Panc1 (cell line): ENCODE data around the gene GON4L.
"Not testable (repeated sequence)": the region's sequence is repeated elsewhere in the genome, so short reads cannot be mapped to it uniquely, and the experiment has no call there.

Experiments used
- CTCF ChIP-seq: fragments of 450-650 bp; IDR thresholded peaks from 2 replicates; pipeline ENCODE4 v1.5.1; 2017; ENCODE audit warnings: mild to moderate bottlenecking
- POLR2AphosphoS5 ChIP-seq: IDR thresholded peaks from 2 replicates; pipeline ENCODE4 v1.6.1; 2012; ENCODE audit warnings: mild to moderate bottlenecking, low read depth, low read length, moderate library complexity

- TF ChIP-seq POLR2AphosphoS5, CTCF: not testable (repeated sequence)
Observed at GRCh38 chr1:155767399-155767989, 89.5 kb downstream of the GON4L start.
